HepG2 (cell line): ENCODE measurements around the gene PSMB2.

ENCODE experiments used
- CHD2 ChIP-seq: IDR thresholded peaks from 2 replicates; pipeline ENCODE4 v1.6.1; 2011; ENCODE audit warnings: low read depth, low read length, improper control_type of control experiment
- CTCF ChIP-seq: sonication (generic); formaldehyde crosslinking; IDR thresholded peaks from 2 replicates; pipeline ENCODE4 v1.5.0; 2020; ENCODE audit warnings: mild to moderate bottlenecking, missing genetic modification reagents, moderate library complexity
- EZH2 ChIP-seq: conservative IDR thresholded peaks from 2 replicates; pipeline ENCODE4 v1.6.1; 2012; ENCODE audit warnings: mild to moderate bottlenecking, low read depth, low read length, moderate library complexity
- FOXJ3 ChIP-seq: sonication (generic); formaldehyde crosslinking; IDR thresholded peaks from 2 replicates; pipeline ENCODE4 v1.4.0; 2020; ENCODE audit warnings: missing genetic modification reagents, mild to moderate bottlenecking, borderline replicate concordance
- GATA4 ChIP-seq: sonication (generic); IDR thresholded peaks from 2 replicates; pipeline ENCODE4 v1.6.1; 2016; ENCODE audit warnings: antibody characterized with exemption, low read depth, borderline replicate concordance
- IKZF1 ChIP-seq: fragments of 450-650 bp; IDR thresholded peaks from 2 replicates; pipeline ENCODE4 v1.7.1; 2016
- KLF16 ChIP-seq, 2 experiments: sonication (generic) in 1 of 2; formaldehyde crosslinking in 1 of 2; IDR thresholded peaks; 2 replicates each; pipeline versions ENCODE4 v1.6.1 to v1.8.0; 2016 to 2023; ENCODE audit warnings: missing genetic modification reagents in 2 of 2, missing compliant biosample characterization in 1 of 2
- NR1H2 ChIP-seq: sonication (generic); formaldehyde crosslinking; IDR thresholded peaks from 2 replicates; pipeline ENCODE4 v1.8.1; 2022; ENCODE audit warnings: low read depth, missing genetic modification reagents, borderline replicate concordance
- NR2C2 ChIP-seq: sonication (generic); formaldehyde crosslinking; IDR thresholded peaks from 2 replicates; pipeline ENCODE4 v1.4.0; 2020; ENCODE audit warnings: missing genetic modification reagents, mild to moderate bottlenecking, moderate library complexity, borderline replicate concordance
- POLR2A ChIP-seq, 2 experiments: IDR thresholded peaks; 2 replicates each; pipeline ENCODE4 v1.6.1; 2011; ENCODE audit warnings: low read depth in 2 of 2, low read length in 2 of 2, mild to moderate bottlenecking in 1 of 2, moderate library complexity in 1 of 2; ENCODE audit not compliant: insufficient read depth in 1 of 2
- STAT5B ChIP-seq: sonication (generic); formaldehyde crosslinking; IDR thresholded peaks from 2 replicates; pipeline ENCODE4 v1.4.0; 2020; ENCODE audit warnings: missing genetic modification reagents
- ZNF850 ChIP-seq: sonication (generic); formaldehyde crosslinking; conservative IDR thresholded peaks from 2 replicates; pipeline ENCODE4 v1.9.0; 2021; ENCODE audit warnings: mild to moderate bottlenecking, missing genetic modification reagents

- no peak for TF ChIP-seq KLF16 (CRISPR knock-in tag; IDR thresholded peaks at IDR 0.05)
- no peak; the same call in 1 of the 2 replicates for TF ChIP-seq CTCF (CRISPR knock-in tag)
- no peak for TF ChIP-seq NR2C2
- no peak for TF ChIP-seq NR1H2
- no peak; the same call in 1 of the 2 replicates for TF ChIP-seq FOXJ3 (CRISPR knock-in tag)
- TF ChIP-seq POLR2A (IDR thresholded peaks at IDR 0.05; ENCODE audit: insufficient read depth in 1 of 2, low read depth in 2 of 2, low read length in 2 of 2) = no peak; a peak in 1 of 4 replicates
- no peak; the same call in 1 of the 2 replicates for TF ChIP-seq STAT5B
- no peak for TF ChIP-seq CHD2
- no peak for TF ChIP-seq ZNF850 (CRISPR knock-in tag)
- no peak for TF ChIP-seq GATA4
- no peak for TF ChIP-seq IKZF1
- TF ChIP-seq EZH2 = no peak
These were observed 84.7 kb downstream of the PSMB2 start for GRCh38 chr1:35556484-35557117.
